Activated naive CD4-positive, alpha-beta T cell treated with anti-CD3 and anti-CD28 coated beads, Interleukin-2, amount 50 U/mL, for 16 hours (primary cell): ENCODE data around the gene ZCCHC7.
"Not testable (repeated sequence)": the region's sequence is repeated elsewhere in the genome, so short reads cannot be mapped to it uniquely, and the experiment has no call there.

Experiments
- DNase-seq: peaks from one replicate; pipeline ENCODE4 v3.0.0-alpha.2; 2020

ZCCHC7 gene

GRCh38 chr9:37121881-37122280 is 1.5 kb downstream of the ZCCHC7 start:
- no peak for DNase-seq

- no peak for DNase-seq
These were observed 5.9 kb downstream of the ZCCHC7 start for GRCh38 chr9:37126214-37126788.

- DNase-seq: no peak
These were observed 6.6 kb downstream of the ZCCHC7 start for GRCh38 chr9:37127018-37127417.

- DNase-seq: no peak
These were observed 7.7 kb downstream of the ZCCHC7 start for GRCh38 chr9:37128051-37128450.

GRCh38 chr9:37134166-37134565 is 13.8 kb downstream of the ZCCHC7 start:
- DNase-seq: no peak

GRCh38 chr9:37141015-37141414 is 20.6 kb downstream of the ZCCHC7 start:
- no peak for DNase-seq

- no peak for DNase-seq
These were observed 24.4 kb downstream of the ZCCHC7 start for GRCh38 chr9:37144762-37145161.

GRCh38 chr9:37146410-37146809 is 26.0 kb downstream of the ZCCHC7 start:
- no peak for DNase-seq

GRCh38 chr9:37148181-37148580 is 27.8 kb downstream of the ZCCHC7 start:
- no peak for DNase-seq

GRCh38 chr9:37149666-37150308 is 29.4 kb downstream of the ZCCHC7 start:
- DNase-seq: no peak

- DNase-seq: no peak
These were observed 30.0 kb downstream of the ZCCHC7 start for GRCh38 chr9:37150415-37150814.

- no peak for DNase-seq
These were observed 31.4 kb downstream of the ZCCHC7 start for GRCh38 chr9:37151812-37152211.

GRCh38 chr9:37152365-37152764 is 32.0 kb downstream of the ZCCHC7 start:
- no peak for DNase-seq

GRCh38 chr9:37155601-37156000 is 35.2 kb downstream of the ZCCHC7 start:
- no peak for DNase-seq

GRCh38 chr9:37156205-37156604 is 35.8 kb downstream of the ZCCHC7 start:
- DNase-seq: no peak

- no peak for DNase-seq
These were observed 36.5 kb downstream of the ZCCHC7 start for GRCh38 chr9:37156781-37157356.

- no peak for DNase-seq
These were observed 37.5 kb downstream of the ZCCHC7 start for GRCh38 chr9:37157726-37158377.

GRCh38 chr9:37163299-37163698 is 42.9 kb downstream of the ZCCHC7 start:
- no peak for DNase-seq

GRCh38 chr9:37164335-37164734 is 44.0 kb downstream of the ZCCHC7 start:
- DNase-seq: not testable (repeated sequence)

GRCh38 chr9:37165644-37166043 is 45.3 kb downstream of the ZCCHC7 start:
- DNase-seq: no peak

GRCh38 chr9:37167456-37168047 is 47.2 kb downstream of the ZCCHC7 start:
- DNase-seq: no peak

GRCh38 chr9:37172557-37172956 is 52.2 kb downstream of the ZCCHC7 start:
- no peak for DNase-seq

- no peak for DNase-seq
These were observed 53.9 kb downstream of the ZCCHC7 start for GRCh38 chr9:37174247-37174646.

GRCh38 chr9:37178742-37179141 is 58.4 kb downstream of the ZCCHC7 start:
- DNase-seq: no peak
